ENCODE results near the gene RPS6KA5.

The RPS6KA5 gene

DNA sequence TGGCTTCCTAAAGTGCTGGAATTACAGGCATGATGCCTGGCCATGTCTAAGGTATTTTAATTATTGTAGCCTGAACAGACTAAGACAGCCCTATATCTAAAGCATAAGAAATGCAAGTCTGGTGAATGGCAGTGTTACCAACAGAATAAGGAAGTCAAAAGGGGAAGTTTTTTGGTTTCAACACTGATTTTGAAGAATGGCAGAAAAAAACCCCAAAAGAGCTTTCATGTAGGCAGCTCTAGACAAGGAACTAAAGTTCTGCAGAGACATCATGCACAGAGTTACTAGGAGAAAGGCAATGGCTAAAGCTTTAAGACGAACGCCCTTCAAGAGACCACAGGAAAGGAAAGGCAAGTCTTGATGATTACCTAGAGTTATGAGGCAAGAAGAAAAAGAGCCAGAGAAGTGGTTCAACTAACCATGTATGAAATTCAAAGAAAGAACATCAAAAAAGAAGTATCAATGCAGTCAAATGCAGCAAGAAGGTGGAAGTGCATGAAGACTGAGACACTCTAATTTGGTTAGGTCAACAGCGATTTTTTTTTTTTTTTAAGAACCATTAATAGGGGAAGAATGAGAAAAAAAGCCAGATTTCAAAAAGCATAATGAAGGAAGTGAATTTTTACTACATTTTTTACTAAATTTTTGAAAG lies 50.8 kb downstream of the RPS6KA5 start:
- H3K27ac ChIP-seq: no peak overlapping the region
- TF ChIP-seq, protein P1, sequence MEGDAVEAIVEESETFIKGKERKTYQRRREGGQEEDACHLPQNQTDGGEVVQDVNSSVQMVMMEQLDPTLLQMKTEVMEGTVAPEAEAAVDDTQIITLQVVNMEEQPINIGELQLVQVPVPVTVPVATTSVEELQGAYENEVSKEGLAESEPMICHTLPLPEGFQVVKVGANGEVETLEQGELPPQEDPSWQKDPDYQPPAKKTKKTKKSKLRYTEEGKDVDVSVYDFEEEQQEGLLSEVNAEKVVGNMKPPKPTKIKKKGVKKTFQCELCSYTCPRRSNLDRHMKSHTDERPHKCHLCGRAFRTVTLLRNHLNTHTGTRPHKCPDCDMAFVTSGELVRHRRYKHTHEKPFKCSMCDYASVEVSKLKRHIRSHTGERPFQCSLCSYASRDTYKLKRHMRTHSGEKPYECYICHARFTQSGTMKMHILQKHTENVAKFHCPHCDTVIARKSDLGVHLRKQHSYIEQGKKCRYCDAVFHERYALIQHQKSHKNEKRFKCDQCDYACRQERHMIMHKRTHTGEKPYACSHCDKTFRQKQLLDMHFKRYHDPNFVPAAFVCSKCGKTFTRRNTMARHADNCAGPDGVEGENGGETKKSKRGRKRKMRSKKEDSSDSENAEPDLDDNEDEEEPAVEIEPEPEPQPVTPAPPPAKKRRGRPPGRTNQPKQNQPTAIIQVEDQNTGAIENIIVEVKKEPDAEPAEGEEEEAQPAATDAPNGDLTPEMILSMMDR (conservative IDR thresholded peaks at IDR 0.05): no peak

DNA sequence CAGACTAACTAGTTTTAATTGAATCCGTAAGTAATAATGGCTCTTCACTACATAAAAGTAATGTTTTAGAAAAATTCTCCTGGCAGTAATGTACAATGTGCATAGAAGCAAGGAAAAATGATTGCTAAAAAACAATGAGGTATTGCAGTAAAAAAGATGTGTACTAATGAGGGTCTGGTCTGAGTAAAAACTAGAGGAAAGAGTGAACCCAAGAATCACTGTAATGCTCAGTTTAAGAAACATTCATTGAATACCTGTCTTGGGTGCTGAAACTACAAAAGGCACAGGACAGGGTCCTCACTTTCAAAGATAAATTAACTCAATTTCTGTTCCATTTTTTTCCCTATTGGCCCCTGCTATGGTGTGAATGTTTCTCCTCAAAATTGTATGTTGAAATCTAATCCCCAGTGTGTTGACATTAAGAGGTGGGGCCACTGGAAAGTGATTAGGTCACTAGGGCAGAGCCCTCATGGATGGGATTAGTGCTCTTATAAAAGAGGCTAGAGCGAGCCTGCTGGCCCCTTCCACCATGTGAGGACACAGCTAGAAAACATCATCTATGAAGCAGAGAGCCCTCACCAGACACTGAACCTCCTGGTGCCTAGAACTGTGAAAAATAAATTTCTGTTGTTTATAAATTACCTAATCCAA lies 51.6 kb downstream of the RPS6KA5 start:
- no peak overlapping the region for H3K27ac ChIP-seq
- TF ChIP-seq, protein P1 (conservative IDR thresholded peaks at IDR 0.05): no peak

DNA sequence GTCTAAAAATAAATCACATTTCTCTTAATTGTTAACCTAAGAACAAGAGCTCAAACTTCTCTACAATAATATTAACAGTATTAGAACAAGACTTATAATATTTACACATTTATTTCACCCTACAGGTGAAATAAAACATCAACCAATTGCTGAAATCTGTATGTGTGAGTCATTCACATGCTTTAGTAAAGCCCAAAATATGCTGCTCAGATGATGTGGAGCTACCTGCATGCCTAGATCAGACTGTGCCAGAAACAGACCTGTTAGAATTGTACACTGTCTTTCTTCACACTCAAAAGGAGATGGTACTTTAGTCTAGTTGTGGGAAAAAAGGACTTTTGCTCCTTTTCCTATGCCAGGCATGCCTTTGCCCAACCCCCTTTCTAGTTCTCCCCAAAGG lies 54.7 kb downstream of the RPS6KA5 start:
- TF ChIP-seq, protein P1 (conservative IDR thresholded peaks at IDR 0.05): no peak
- no peak overlapping the region for H3K27ac ChIP-seq

DNA sequence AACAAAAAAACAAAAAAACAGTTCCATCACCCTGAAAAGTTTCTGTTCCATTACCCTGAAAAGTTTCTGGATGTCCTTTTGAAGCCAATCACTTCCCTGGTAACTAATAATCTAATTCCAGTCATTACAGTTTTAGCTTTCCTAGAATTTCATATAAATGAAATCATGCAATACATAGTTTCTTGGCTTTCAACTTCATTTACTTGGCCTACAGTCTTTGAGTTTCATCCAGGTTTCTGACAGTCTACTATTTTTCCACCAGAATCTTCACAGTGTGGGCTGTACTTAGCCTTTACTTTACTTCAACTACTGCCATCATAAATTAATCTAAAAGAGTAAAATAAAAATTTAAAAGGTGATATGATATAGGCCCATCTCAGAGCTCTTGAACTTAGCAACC lies 55.5 kb downstream of the RPS6KA5 start:
- no peak overlapping the region for H3K27ac ChIP-seq
- TF ChIP-seq, protein P1 (conservative IDR thresholded peaks at IDR 0.05): no peak

DNA sequence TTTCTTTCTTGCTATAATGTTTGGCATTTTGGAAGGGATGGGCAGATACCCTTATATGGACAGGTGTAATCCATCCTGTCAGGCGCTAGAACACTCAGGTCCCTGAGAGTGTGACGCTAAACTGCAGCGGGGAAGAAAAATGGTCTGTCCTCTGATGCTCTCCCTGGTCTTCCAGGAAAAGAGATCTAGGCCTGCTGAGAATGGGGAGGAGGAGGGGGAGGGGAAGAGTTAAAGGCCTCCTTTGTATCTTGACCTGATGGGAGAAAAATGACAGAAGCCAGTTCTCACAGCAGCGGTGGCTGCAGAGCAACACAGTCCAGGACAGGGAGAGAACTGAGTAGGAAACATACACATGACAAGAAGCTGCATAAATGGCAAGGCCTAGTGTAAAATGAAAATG lies 61.1 kb downstream of the RPS6KA5 start:
- no peak overlapping the region for H3K27ac ChIP-seq
- TF ChIP-seq, protein P1 (conservative IDR thresholded peaks at IDR 0.05): no peak

DNA sequence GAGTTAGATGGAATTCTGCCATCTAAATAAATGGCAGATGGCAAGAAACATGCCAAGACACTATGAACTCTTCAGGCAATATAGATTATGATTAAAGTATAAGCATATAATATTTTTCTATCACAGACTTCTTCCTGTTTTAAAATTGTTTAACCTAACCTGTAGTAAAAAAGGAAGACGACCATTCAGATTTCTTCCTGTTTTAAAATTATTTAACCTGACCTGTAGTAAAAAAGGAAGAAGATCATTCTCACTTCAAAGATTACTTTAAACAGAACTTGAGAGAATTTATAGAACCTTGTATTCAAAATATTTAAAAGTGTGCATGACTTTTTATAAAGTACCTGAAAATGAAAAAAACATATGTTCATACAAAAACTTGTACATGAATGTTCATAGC lies 63.5 kb downstream of the RPS6KA5 start:
- H3K27ac ChIP-seq: no peak overlapping the region
- TF ChIP-seq, protein P1 (conservative IDR thresholded peaks at IDR 0.05): no peak

DNA sequence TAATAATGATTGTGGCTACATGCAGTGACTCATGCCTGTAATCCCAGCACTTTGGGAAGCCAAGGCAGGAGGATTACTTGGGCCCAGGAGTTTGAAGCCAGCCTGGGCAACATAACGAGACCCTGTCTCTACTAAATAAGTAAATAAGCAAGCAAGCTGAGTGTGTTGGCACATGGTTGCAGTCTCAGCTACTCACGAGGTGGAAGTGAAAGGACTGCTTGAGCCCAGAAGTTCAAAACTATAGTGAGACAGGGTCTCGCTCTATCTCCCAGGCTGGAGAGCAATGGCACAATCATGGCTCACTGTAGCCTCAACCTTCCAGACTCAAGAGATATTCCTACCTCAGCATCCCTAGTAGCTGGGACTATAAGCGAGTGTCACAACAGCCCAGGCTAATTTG lies 64.7 kb downstream of the RPS6KA5 start:
- H3K27ac ChIP-seq: no peak overlapping the region
- TF ChIP-seq, protein P1 (conservative IDR thresholded peaks at IDR 0.05): no peak

Measured in VCaP (cell line).